GM12878 (cell line): ENCODE data around the gene CALML5. TPM values are rescaled to one million over a fixed set of nuclear protein-coding genes. Genes with fewer than 3 reads are reported as not detected.

ENCODE experiments used
- ATAC-seq: fragments of 200-7000 bp; cut with Tn5 transposase; 3 replicates; pipeline ENCODE4 v1.9.1; 2020; ENCODE audit warnings: mild to moderate bottlenecking, moderate library complexity
- BruUV-seq: library from RNA; stranded (reverse); fragments of 400-500 nt; replicated peaks from 2 replicates; lab custom pipeline; 2021; lab: Mats Ljungman, UMichigan
- CTCF ChIA-PET: fragments of 300-600 bp; sonication (Branson Sonifier 250); formaldehyde crosslinking; extraction: SDS; loops from one replicate; lab custom pipeline; 2021; ENCODE audit warnings: inconsistent platforms; lab: Yijun Ruan, JAX
- POLR2A ChIA-PET: fragments of 350-600 bp; formaldehyde crosslinking; extraction: SDS; loops from one replicate; lab custom pipeline; 2021; ENCODE audit warnings: inconsistent platforms; lab: Charles Lee
- RAD21 ChIA-PET: fragments of 300-600 bp; sonication (Branson Sonifier 250); formaldehyde crosslinking; loops from one replicate; lab custom pipeline; 2023; ENCODE audit warnings: antibody characterized with exemption; ENCODE audit not compliant: unreplicated experiment; lab: Charles Lee
- SMC1A ChIA-PET: fragments of 300-600 bp; sonication (Branson Sonifier 250); formaldehyde crosslinking; loops from one replicate; lab custom pipeline; 2023; ENCODE audit not compliant: unreplicated experiment, uncharacterized antibody; lab: Charles Lee
- DNase-seq: peaks from one replicate; pipeline ENCODE4 v3.0.0-alpha.2; 2011; ENCODE audit warnings: low read depth, low spot score
- FAIRE-seq: peaks from 3 replicates; lab custom pipeline; 2011; peaks lifted over from hg19 to GRCh38; lab: Jason Lieb, UNC
- H2AFZ ChIP-seq: 2 replicates; pipeline ENCODE4 v1.6.0; 2011; ENCODE audit warnings: low read depth, low read length, control low read depth; ENCODE audit not compliant: control insufficient read depth
- H3K27ac ChIP-seq: 2 replicates; pipeline ENCODE4 v1.5.1; 2011; ENCODE audit warnings: control low read depth; ENCODE audit not compliant: control insufficient read depth, insufficient read depth
- H3K27me3 ChIP-seq, 2 experiments: replicated peaks in 1 of 2; 2 replicates each; pipeline versions ENCODE4 v1.6.0 to v1.6.1; 2011; ENCODE audit warnings: low read length in 1 of 2; ENCODE audit not compliant: control insufficient read depth in 2 of 2, insufficient read depth in 2 of 2
- H3K36me3 ChIP-seq, 2 experiments: 2 replicates each; pipeline ENCODE4 v1.5.1; 2011; ENCODE audit warnings: low read length in 1 of 2; ENCODE audit not compliant: control insufficient read depth in 2 of 2, insufficient read depth in 2 of 2
- H3K4me1 ChIP-seq: 2 replicates; pipeline ENCODE4 v1.6.1; 2011; ENCODE audit warnings: mild to moderate bottlenecking, low read length, moderate library complexity, mixed read lengths; ENCODE audit not compliant: control insufficient read depth, insufficient read depth
- H3K4me2 ChIP-seq: 2 replicates; pipeline ENCODE4 v1.6.0; 2011; ENCODE audit warnings: control low read depth; ENCODE audit not compliant: control insufficient read depth, insufficient read depth
- H3K4me3 ChIP-seq: fragments of 200-600 bp; sonication (generic); 2 replicates; pipeline ENCODE4 v1.5.1; 2016
- H3K79me2 ChIP-seq: 2 replicates; pipeline ENCODE4 v1.6.0; 2011; ENCODE audit warnings: low read length; ENCODE audit not compliant: control insufficient read depth, insufficient read depth
- H3K9ac ChIP-seq: 2 replicates; pipeline ENCODE4 v1.8.0; 2011; ENCODE audit warnings: low read length, control low read depth, mixed read lengths; ENCODE audit not compliant: control insufficient read depth, insufficient read depth
- H3K9me3 ChIP-seq: replicated peaks from 3 replicates; pipeline ENCODE4 v1.5.1; 2011; ENCODE audit warnings: mild to moderate bottlenecking, low read length; ENCODE audit not compliant: control insufficient read depth, insufficient read depth
- H4K20me1 ChIP-seq: 2 replicates; pipeline ENCODE4 v1.6.0; 2011; ENCODE audit not compliant: control insufficient read depth, insufficient read depth
- BCL11A ChIP-seq: IDR thresholded peaks from 2 replicates; pipeline ENCODE4 v1.6.1; 2011; ENCODE audit warnings: low read depth, low read length
- BMI1 ChIP-seq: fragments of 450-650 bp; IDR thresholded peaks from 2 replicates; pipeline ENCODE4 v1.6.1; 2016; ENCODE audit warnings: mild to moderate bottlenecking, moderate library complexity, borderline replicate concordance
- CREB1 ChIP-seq: IDR thresholded peaks from 2 replicates; pipeline ENCODE4 v1.6.1; 2012; ENCODE audit warnings: low read depth, mild to moderate bottlenecking, inconsistent platforms
- CTCF ChIP-seq, 3 experiments: IDR thresholded peaks in 2 of 3; conservative IDR thresholded peaks in 1 of 3; 2 replicates each; pipeline ENCODE4 v1.5.1; 2011; ENCODE audit warnings: low read depth in 3 of 3, low read length in 3 of 3, mild to moderate bottlenecking in 3 of 3, control low read depth in 2 of 3, moderate library complexity in 2 of 3, inconsistent platforms in 1 of 3, mixed read lengths in 1 of 3; ENCODE audit not compliant: control insufficient read depth in 2 of 3, insufficient read depth in 1 of 3; ENCODE audit errors: extremely low read depth in 1 of 3
- ESRRA ChIP-seq: IDR thresholded peaks from 2 replicates; pipeline ENCODE4 v1.6.1; 2012; ENCODE audit warnings: mild to moderate bottlenecking, low read length, improper control_type of control experiment
- NR2C2 ChIP-seq: IDR thresholded peaks from 2 replicates; pipeline ENCODE4 v1.6.1; 2011; ENCODE audit warnings: borderline replicate concordance, low read depth; ENCODE audit not compliant: control insufficient read depth, insufficient read length
- PKNOX1 ChIP-seq: fragments of 450-650 bp; IDR thresholded peaks from 2 replicates; pipeline ENCODE4 v1.6.1; 2016; ENCODE audit warnings: mild to moderate bottlenecking
- PRDM15 ChIP-seq: fragments of 450-650 bp; formaldehyde crosslinking; IDR thresholded peaks from 2 replicates; pipeline ENCODE4 v1.4.0; 2020; ENCODE audit warnings: mild to moderate bottlenecking, moderate library complexity
- RELA ChIP-seq: fragments of 450-650 bp; IDR thresholded peaks from 2 replicates; pipeline ENCODE4 v1.8.0; 2014; ENCODE audit warnings: borderline replicate concordance; ENCODE audit not compliant: partially characterized antibody
- SKIL ChIP-seq: fragments of 450-650 bp; IDR thresholded peaks from 2 replicates; pipeline ENCODE4 v1.6.1; 2017; ENCODE audit warnings: mild to moderate bottlenecking, low read depth, inconsistent platforms; ENCODE audit not compliant: poor library complexity, severe bottlenecking
- ZNF207 ChIP-seq: fragments of 450-650 bp; IDR thresholded peaks from 2 replicates; pipeline ENCODE4 v1.6.1; 2014; ENCODE audit warnings: antibody characterized with exemption, mild to moderate bottlenecking, borderline replicate concordance
- ZNF24 ChIP-seq: fragments of 450-650 bp; IDR thresholded peaks from 2 replicates; pipeline ENCODE4 v1.6.1; 2017; ENCODE audit warnings: antibody characterized with exemption, mild to moderate bottlenecking
- WGBS: methylation state at CpG from one replicate; pipeline ENCODE4 v1.1.6; 2016; ENCODE audit warnings: low lambda C conversion rate; ENCODE audit not compliant: insufficient replicate concordance, insufficient coverage; ENCODE audit errors: missing lambda C conversion rate; 5-methylcytosine and 5-hydroxymethylcytosine counted together
- in situ Hi-C: fragments of 300-500 bp; cut with MboI; formaldehyde crosslinking; loops from 9 replicates; pipeline ENCODE4 v1.14.3; 2018; ENCODE audit warnings: mixed read lengths
- intact Hi-C: fragments of 100-400 bp; cut with micrococcal nuclease; formaldehyde crosslinking; loops from one replicate; pipeline ENCODE4 v1.14.2; 2022; ENCODE audit not compliant: unreplicated experiment
- polyA plus RNA-seq, 11 experiments: library from polyadenylated mRNA; depleted of rRNA in 4 of 11; unstranded in 6 of 11; stranded (reverse) in 5 of 11; fragments of >200 nt; fragmentation: Nextera tagmentation in 4 of 11; fragmentation: Illumina TruSeq in 1 of 11; extraction: Ambion mirVana in 4 of 11; extraction: Trizol in 1 of 11; gene quantifications; 1 replicate in 1 of 11; 2 replicates in 10 of 11; pipeline versions ENCODE4 v1.2.1 to v1.2.3, GENCODE V29; 2011 to 2016; ENCODE audit warnings: inconsistent platforms in 2 of 11, missing spikeins in 2 of 11, low read depth in 1 of 11
- total RNA-seq, 4 experiments: library from RNA; depleted of rRNA in 3 of 4; stranded (reverse); fragments of >200 nt in 3 of 4; fragmentation: Illumina TruSeq in 1 of 4; extraction: Trizol in 1 of 4; gene quantifications; 2 replicates each; pipeline versions ENCODE4 v1.2.1 to v1.2.3, GENCODE V29; 2013 to 2021
- TF ChIP-seq, protein P1 (sequence below): fragments of 450-650 bp; IDR thresholded peaks from 2 replicates; pipeline ENCODE4 v1.6.1; 2018; ENCODE audit warnings: borderline replicate concordance, mild to moderate bottlenecking; ENCODE audit not compliant: partially characterized antibody

Gene CALML5
- total and polyA plus RNA-seq, 10 of the 15 experiments (the other 5 are each of a cell fraction or from before 2014, with no cell fraction given), result not detected

GRCh38 chr10:5486853-5487235 lies 12.5 kb downstream of the CALML5 start:
- intact Hi-C loops, result no loop called here
- Histone ChIP-seq H3K27me3 (peaks cover 6 to 7% of the 10 kb centered on the region in 2 experiments), H3K9me3 (no peaks in the 10 kb centered on the region), H3K4me3 (no peak overlapping the region), H2AFZ (no peak overlapping the region), H3K27ac (no peak overlapping the region), H3K4me2 (no peak overlapping the region), H3K36me3 (no peaks in the 10 kb centered on the region), H3K9ac (no peak overlapping the region), H4K20me1 (no peaks in the 10 kb centered on the region), H3K79me2 (no peaks in the 10 kb centered on the region), H3K4me1 (no peaks in the 10 kb centered on the region)
- FAIRE-seq (no peak), ATAC-seq (no peak), DNase-seq (no peak)
- BruUV-seq, result no TSS peak
- 11% methylated on average over 9 of the region's 9 CpGs for WGBS
- CTCF ChIA-PET, result no interaction called here
- POLR2A ChIA-PET, result no interaction called here
- in situ Hi-C loops, result no loop called here
- SMC1A ChIA-PET, result no interaction called here
- RAD21 ChIA-PET, result no interaction called here
- TF ChIP-seq RELA (no peak), PKNOX1 (no peak), NR2C2 (no peak), CREB1 (no peak), BCL11A (no peak), SKIL (no peak), ESRRA (no peak), BMI1 (no peak), PRDM15 (CRISPR knock-in tag) (no peak), ZNF24 (no peak), CTCF (IDR thresholded peaks at IDR 0.05 in 2 of 3, conservative IDR thresholded peaks at IDR 0.05 in 1 of 3; ENCODE audit: control insufficient read depth in 2 of 3, extremely low read depth in 1 of 3, insufficient read depth in 1 of 3, low read depth in 3 of 3, low read length in 3 of 3) (no peak), ZNF207 (no peak)
- TF ChIP-seq, protein P1, sequence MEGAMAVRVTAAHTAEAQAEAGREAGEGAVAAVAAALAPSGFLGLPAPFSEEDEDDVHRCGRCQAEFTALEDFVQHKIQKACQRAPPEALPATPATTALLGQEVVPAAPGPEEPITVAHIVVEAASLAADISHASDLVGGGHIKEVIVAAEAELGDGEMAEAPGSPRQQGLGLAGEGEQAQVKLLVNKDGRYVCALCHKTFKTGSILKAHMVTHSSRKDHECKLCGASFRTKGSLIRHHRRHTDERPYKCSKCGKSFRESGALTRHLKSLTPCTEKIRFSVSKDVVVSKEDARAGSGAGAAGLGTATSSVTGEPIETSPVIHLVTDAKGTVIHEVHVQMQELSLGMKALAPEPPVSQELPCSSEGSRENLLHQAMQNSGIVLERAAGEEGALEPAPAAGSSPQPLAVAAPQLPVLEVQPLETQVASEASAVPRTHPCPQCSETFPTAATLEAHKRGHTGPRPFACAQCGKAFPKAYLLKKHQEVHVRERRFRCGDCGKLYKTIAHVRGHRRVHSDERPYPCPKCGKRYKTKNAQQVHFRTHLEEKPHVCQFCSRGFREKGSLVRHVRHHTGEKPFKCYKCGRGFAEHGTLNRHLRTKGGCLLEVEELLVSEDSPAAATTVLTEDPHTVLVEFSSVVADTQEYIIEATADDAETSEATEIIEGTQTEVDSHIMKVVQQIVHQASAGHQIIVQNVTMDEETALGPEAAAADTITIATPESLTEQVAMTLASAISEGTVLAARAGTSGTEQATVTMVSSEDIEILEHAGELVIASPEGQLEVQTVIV, result no peak
